Stimulated activated CD4-positive, alpha-beta T cell treated with anti-CD3 and anti-CD28 coated beads, Interleukin-1b, Interleukin-23, amount 100 ng/mL, for 1 hour (primary cell): ENCODE measurements around the gene DNAJC17.

Experiments used
- DNase-seq, 2 donors: peaks; one replicate each; pipeline ENCODE4 v3.0.0-alpha.2; 2020; ENCODE audit warnings: low read depth in 2 of 2

DNAJC17 gene

DNA sequence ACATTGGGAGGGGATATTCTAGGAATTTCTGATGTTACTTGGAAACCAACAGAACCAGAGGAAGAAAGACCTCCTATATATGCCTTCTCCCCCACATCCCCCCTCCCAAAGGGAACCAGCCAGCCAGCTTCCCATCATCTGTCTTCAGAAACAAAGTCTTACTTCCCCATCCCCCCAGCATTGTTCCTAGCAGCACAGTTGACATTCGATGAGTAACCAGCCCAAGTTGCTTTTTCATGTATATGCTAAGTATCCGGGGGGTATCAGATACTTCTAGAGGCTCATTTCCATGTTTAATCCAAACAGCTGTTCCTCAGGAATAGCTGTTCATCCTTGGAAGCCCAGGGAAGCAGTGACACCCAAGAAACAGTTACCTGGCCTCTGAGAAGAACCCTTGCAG, 68.2 kb downstream of the DNAJC17 start:
- DNase-seq = no peak

GRCh38 chr15:40737048-40737447, 70.2 kb downstream of the DNAJC17 start:
- DNase-seq = no peak

GRCh38 chr15:40736575-40736974, 70.7 kb downstream of the DNAJC17 start:
- no peak for DNase-seq

DNA sequence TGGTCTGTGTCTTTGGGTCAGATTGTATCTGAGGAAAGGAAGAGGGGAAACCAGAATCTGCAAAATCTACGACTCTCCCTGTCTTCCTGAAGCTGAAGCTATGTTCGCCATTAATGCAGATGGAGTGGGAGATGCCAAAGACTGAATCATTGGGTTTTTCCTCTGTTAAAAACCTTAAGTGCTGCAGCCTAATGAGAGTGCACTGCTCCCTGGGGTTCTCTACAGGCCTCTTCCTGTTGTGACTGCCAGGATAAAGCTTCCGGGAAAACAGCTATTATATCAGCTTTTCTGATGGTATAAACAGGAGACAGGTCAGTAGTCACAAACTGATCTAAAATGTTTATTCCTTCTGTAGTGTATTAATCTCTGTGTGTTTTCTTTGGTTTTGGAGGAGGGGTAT, 76.2 kb downstream of the DNAJC17 start:
- no peak for DNase-seq

GRCh38 chr15:40723919-40724318, 83.4 kb downstream of the DNAJC17 start:
- no peak for DNase-seq

DNA sequence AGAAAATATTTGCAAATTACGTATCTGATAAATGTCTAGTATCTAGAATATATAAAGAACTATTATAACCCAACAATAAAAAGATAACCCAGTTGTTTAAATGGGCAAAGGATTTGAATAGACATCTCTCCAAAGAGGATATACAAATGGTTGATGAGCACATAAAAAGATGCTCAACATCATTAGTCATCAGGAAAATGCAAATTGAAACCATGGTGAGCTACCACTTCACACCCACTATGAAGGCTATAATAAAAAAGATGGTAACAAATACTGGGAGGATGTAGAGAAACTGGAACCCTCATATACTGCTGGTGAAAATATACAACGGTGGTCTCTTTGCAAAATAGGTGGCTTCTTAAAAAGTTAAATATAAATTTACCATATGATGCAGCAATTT, 84.3 kb downstream of the DNAJC17 start:
- no peak for DNase-seq

DNA sequence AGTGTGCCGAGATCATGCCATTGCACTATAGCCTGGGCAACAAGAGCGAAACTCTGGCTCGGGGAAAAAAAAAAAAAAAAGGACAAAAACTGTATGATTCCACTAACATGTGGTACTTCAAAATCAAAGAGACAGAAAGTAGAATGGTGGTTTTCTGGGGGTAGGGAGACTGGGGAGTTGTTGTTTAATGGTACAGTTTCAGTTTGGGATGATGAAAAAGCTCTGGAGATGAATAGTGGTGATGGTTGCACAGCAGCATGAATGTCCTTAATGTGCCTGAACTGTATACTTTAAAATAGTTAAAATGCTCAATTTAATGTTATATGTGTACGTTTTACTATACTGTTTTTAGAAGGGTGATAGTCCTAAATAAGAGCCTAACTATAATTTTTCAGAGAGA, 84.9 kb downstream of the DNAJC17 start:
- no peak for DNase-seq

DNA sequence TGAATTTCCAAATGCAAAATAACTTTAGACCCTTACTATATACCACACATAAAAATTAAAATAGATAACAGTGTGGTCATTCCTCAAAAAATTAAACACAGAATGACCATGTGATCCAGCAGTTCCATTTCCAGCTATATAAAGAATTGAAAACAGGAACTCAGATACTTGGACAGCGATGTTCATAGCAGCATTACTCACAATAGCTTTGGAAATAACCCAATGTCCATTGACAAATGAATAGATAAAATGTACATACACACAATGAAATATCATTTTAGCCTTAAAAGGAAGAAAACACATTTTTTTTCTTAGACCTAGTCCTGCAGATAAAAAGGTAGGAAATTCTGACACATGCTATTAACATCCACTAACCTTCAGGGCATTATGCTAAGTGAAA, 85.6 kb downstream of the DNAJC17 start:
- DNase-seq = no peak

DNA sequence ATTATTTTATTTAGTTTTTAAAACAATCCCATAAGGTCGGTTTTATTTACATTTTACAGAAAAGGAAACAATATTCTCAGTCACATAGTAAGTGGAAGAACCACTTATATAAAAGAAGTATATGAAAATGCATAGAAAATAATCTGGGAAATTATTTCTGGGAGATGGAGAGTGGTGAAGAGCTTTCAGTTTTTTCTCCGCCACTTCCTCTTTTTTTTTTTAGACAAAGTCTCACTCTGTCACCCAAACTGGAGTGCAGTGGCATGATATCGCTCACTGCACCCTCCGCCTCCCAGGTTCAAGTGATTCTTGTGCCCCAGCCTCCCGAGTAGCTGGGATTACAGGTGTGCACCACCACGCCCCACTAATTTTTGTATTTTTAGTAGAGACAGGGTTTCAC, 91.1 kb downstream of the DNAJC17 start:
- DNase-seq = no peak
